SK-N-SH (cell line): ENCODE results near the gene FBP1. TPM values are rescaled to one million over a fixed set of nuclear protein-coding genes. Genes with fewer than 3 reads are reported as not detected.

Source experiments
- CTCF ChIA-PET: fragments of 300-600, 350-600 bp; formaldehyde crosslinking; extraction: SDS; loops from one replicate; lab custom pipeline; 2021; lab: Yijun Ruan, JAX
- POLR2A ChIA-PET: fragments of 350-600 bp; sonication (Branson Sonifier 250); formaldehyde crosslinking; extraction: SDS; loops from one replicate; lab custom pipeline; 2020; ENCODE audit warnings: antibody characterized with exemption, inconsistent platforms; lab: Yijun Ruan, JAX
- DNase-seq: peaks from one replicate; pipeline ENCODE4 v3.0.0; 2012
- H2AFZ ChIP-seq: fragments of 200-600 bp; sonication (generic); 2 replicates; pipeline ENCODE4 v1.8.1; 2016; ENCODE audit warnings: antibody characterized with exemption, mild to moderate bottlenecking, low read depth
- H3F3A ChIP-seq: fragments of 200-600 bp; sonication (generic); replicated peaks from 2 replicates; pipeline ENCODE3; 2016; ENCODE audit warnings: antibody characterized with exemption, mild to moderate bottlenecking; ENCODE audit not compliant: insufficient read depth
- H3K27ac ChIP-seq, 2 experiments: fragments of 200-500 bp in 1 of 2; fragments of 200-600 bp in 1 of 2; sonication (Bioruptor generic) in 1 of 2; sonication (generic), shearing (Covaris generic) in 1 of 2; 2 replicates each; pipeline versions ENCODE4 v1.5.1 to v1.6.1; 2014 to 2016; ENCODE audit warnings: low read depth in 2 of 2, inconsistent platforms in 1 of 2, low read length in 1 of 2, mild to moderate bottlenecking in 1 of 2, mixed read lengths in 1 of 2
- H3K27me3 ChIP-seq: fragments of 200-600 bp; sonication (generic), shearing (Covaris generic); 2 replicates; pipeline ENCODE4 v1.6.1; 2016; ENCODE audit warnings: mixed run types; ENCODE audit not compliant: insufficient read depth
- H3K36me3 ChIP-seq, 2 experiments: fragments of 200-500 bp in 1 of 2; fragments of 200-600 bp in 1 of 2; sonication (Bioruptor generic) in 1 of 2; sonication (generic) in 1 of 2; replicated peaks in 1 of 2; 2 replicates each; pipeline versions ENCODE3 to v1.5.1; 2014 to 2016; ENCODE audit warnings: low read length in 1 of 2, mild to moderate bottlenecking in 1 of 2; ENCODE audit not compliant: insufficient read depth in 2 of 2, control insufficient read depth in 1 of 2
- H3K4me1 ChIP-seq, 2 experiments: fragments of 200-500 bp in 1 of 2; fragments of 200-600 bp in 1 of 2; sonication (Bioruptor generic) in 1 of 2; sonication (generic), shearing (Covaris generic) in 1 of 2; 2 replicates each; pipeline versions ENCODE4 v1.5.1 to v1.6.1; 2014 to 2016; ENCODE audit warnings: low read depth in 1 of 2, low read length in 1 of 2, mixed run types in 1 of 2; ENCODE audit not compliant: insufficient read depth in 2 of 2, control insufficient read depth in 1 of 2
- H3K4me2 ChIP-seq: fragments of 200-600 bp; sonication (generic), shearing (Covaris generic); 2 replicates; pipeline ENCODE4 v1.6.1; 2017; ENCODE audit warnings: mixed run types
- H3K4me3 ChIP-seq, 2 experiments: fragments of 200-500 bp in 1 of 2; fragments of 200-600 bp in 1 of 2; sonication (Bioruptor generic) in 1 of 2; sonication (generic), shearing (Covaris generic) in 1 of 2; 2 replicates each; pipeline versions ENCODE4 v1.5.1 to v1.8.1; 2014 to 2016; ENCODE audit warnings: low read depth in 2 of 2, inconsistent platforms in 1 of 2, low read length in 1 of 2, mild to moderate bottlenecking in 1 of 2, mixed read lengths in 1 of 2, moderate library complexity in 1 of 2
- H3K79me2 ChIP-seq: fragments of 200-600 bp; sonication (generic); 2 replicates; pipeline ENCODE4 v1.8.1; 2017; ENCODE audit warnings: mild to moderate bottlenecking; ENCODE audit not compliant: insufficient read depth
- H3K9ac ChIP-seq: fragments of 200-600 bp; sonication (generic); 2 replicates; pipeline ENCODE4 v1.6.1; 2017; ENCODE audit warnings: mixed run types
- H3K9me2 ChIP-seq: fragments of 200-600 bp; sonication (generic); 2 replicates; pipeline ENCODE4 v1.6.1; 2017; ENCODE audit warnings: mixed run types
- H3K9me3 ChIP-seq: fragments of 200-600 bp; sonication (generic); 2 replicates; pipeline ENCODE4 v1.6.1; 2017; ENCODE audit warnings: mixed run types, mild to moderate bottlenecking, moderate library complexity
- H4K20me1 ChIP-seq: fragments of 200-600 bp; sonication (generic); 2 replicates; pipeline ENCODE4 v1.6.1; 2017; ENCODE audit warnings: mild to moderate bottlenecking, mixed run types; ENCODE audit not compliant: insufficient read depth
- CTCF ChIP-seq: fragments of 200-600 bp; sonication (generic); IDR thresholded peaks from 2 replicates; pipeline ENCODE4 v1.6.1; 2017; ENCODE audit warnings: antibody characterized with exemption, mild to moderate bottlenecking, moderate library complexity
- ELF1 ChIP-seq: IDR thresholded peaks from 2 replicates; pipeline ENCODE4 v1.4.0; 2012
- FOXJ3 ChIP-seq: sonication (generic); formaldehyde crosslinking; IDR thresholded peaks from 2 replicates; pipeline ENCODE4 v1.5.1; 2020; ENCODE audit warnings: mild to moderate bottlenecking, missing genetic modification reagents
- FOXM1 ChIP-seq: IDR thresholded peaks from 2 replicates; pipeline ENCODE4 v1.4.0; 2012; ENCODE audit warnings: low read depth, mild to moderate bottlenecking
- GATA2 ChIP-seq: sonication (generic); formaldehyde crosslinking; IDR thresholded peaks from 2 replicates; pipeline ENCODE4 v1.5.0; 2020; ENCODE audit warnings: mild to moderate bottlenecking, missing genetic modification reagents
- JUND ChIP-seq: IDR thresholded peaks from 2 replicates; pipeline ENCODE4 v1.4.0; 2012
- MEF2A ChIP-seq: IDR thresholded peaks from 2 replicates; pipeline ENCODE4 v1.4.0; 2012; ENCODE audit warnings: low read depth, borderline replicate concordance
- PBX3 ChIP-seq: IDR thresholded peaks from 2 replicates; pipeline ENCODE4; 2012
- POLR2AphosphoS5 ChIP-seq: IDR thresholded peaks from 2 replicates; pipeline ENCODE4 v1.6.1; 2012; ENCODE audit warnings: low read depth, low read length
- RAD21 ChIP-seq: IDR thresholded peaks from 2 replicates; pipeline ENCODE4 v1.6.1; 2012; ENCODE audit warnings: mild to moderate bottlenecking, low read length
- RCOR1 ChIP-seq: fragments of 150-350 bp; IDR thresholded peaks from 2 replicates; pipeline ENCODE4 v1.6.1; 2017; ENCODE audit warnings: antibody characterized with exemption, low read length
- RFX5 ChIP-seq: IDR thresholded peaks from 2 replicates; pipeline ENCODE4 v1.6.1; 2012; ENCODE audit warnings: mild to moderate bottlenecking, improper control_type of control experiment, low read length
- RXRA ChIP-seq: IDR thresholded peaks from 2 replicates; pipeline ENCODE4 v1.4.0; 2012; ENCODE audit warnings: low read depth, mild to moderate bottlenecking, borderline replicate concordance
- SIN3A ChIP-seq: IDR thresholded peaks from 2 replicates; pipeline ENCODE4 v1.6.1; 2012; ENCODE audit warnings: low read depth, mild to moderate bottlenecking, low read length, moderate library complexity, borderline replicate concordance
- SMC3 ChIP-seq: IDR thresholded peaks from 2 replicates; pipeline ENCODE4 v1.6.1; 2012; ENCODE audit warnings: low read depth, low read length, improper control_type of control experiment
- TCF12 ChIP-seq: IDR thresholded peaks from 2 replicates; pipeline ENCODE4 v1.4.0; 2012
- TEAD4 ChIP-seq: IDR thresholded peaks from 2 replicates; pipeline ENCODE4 v1.4.0; 2012; ENCODE audit warnings: mild to moderate bottlenecking, borderline replicate concordance; ENCODE audit not compliant: insufficient read depth
- USF1 ChIP-seq: IDR thresholded peaks from 2 replicates; pipeline ENCODE4 v1.4.0; 2012; ENCODE audit warnings: low read depth, borderline replicate concordance
- WGBS: methylation state at CpG from one replicate; pipeline ENCODE4 v1.1.6; 2017; ENCODE audit warnings: low lambda C conversion rate; 5-methylcytosine and 5-hydroxymethylcytosine counted together
- polyA plus RNA-seq, 3 experiments: library from polyadenylated mRNA; depleted of rRNA; stranded (reverse); fragments of >200 nt; gene quantifications; 2 replicates each; pipeline ENCODE4 v1.2.3, GENCODE V29; 2012

Gene FBP1
- polyA plus RNA-seq, 1 of the 3 experiments (the other 2 are of a cell fraction) = not detected

GRCh38 chr9:94568250-94568889, 70.9 kb downstream of the FBP1 start:
- POLR2A ChIA-PET = no interaction called here

GRCh38 chr9:94567271-94567670, 72.0 kb downstream of the FBP1 start:
- no peak overlapping the region for H3K4me3 ChIP-seq
- H3K9ac ChIP-seq = no peak overlapping the region
- CTCF ChIA-PET = no interaction called here
- POLR2A ChIA-PET = no interaction called here
- no peak overlapping the region for H3K27ac ChIP-seq
- no peaks in the 10 kb centered on the region for H3K79me2 ChIP-seq
- H4K20me1 ChIP-seq = no peaks in the 10 kb centered on the region
- H3F3A ChIP-seq = no peaks in the 10 kb centered on the region
- no peak for TF ChIP-seq TCF12
- no peak for TF ChIP-seq CTCF
- TF ChIP-seq JUND = no peak
- no peak for TF ChIP-seq RCOR1
- no peak for TF ChIP-seq RFX5
- TF ChIP-seq MEF2A = no peak
- no peak for TF ChIP-seq SIN3A
- no peak for TF ChIP-seq ELF1
- no peak for TF ChIP-seq FOXM1
- H3K4me1 ChIP-seq = no peaks in the 10 kb centered on the region; a peak in 1 of 4 replicates
- H3K36me3 ChIP-seq = no peaks in the 10 kb centered on the region
- H3K9me3 ChIP-seq = no peaks in the 10 kb centered on the region
- H3K4me2 ChIP-seq = no peak overlapping the region
- DNase-seq = no peak
- 79% methylated on average over 2 of the region's 2 CpGs for WGBS
- no peaks in the 10 kb centered on the region for H3K9me2 ChIP-seq
- H2AFZ ChIP-seq = no peak overlapping the region
- H3K27me3 ChIP-seq = no peaks in the 10 kb centered on the region; the same call in 1 of the 2 replicates

More at GRCh38 chr9:94568250-94568889, 70.9 kb downstream of the FBP1 start:
- WGBS = 69% methylated on average over 3 of the region's 3 CpGs
- no peak overlapping the region for H3K9ac ChIP-seq
- H4K20me1 ChIP-seq = no peaks in the 10 kb centered on the region
- no peaks in the 10 kb centered on the region; a peak in 1 of 4 replicates for H3K4me1 ChIP-seq
- H3K27ac ChIP-seq = no peak overlapping the region
- no peaks in the 10 kb centered on the region for H3K9me2 ChIP-seq
- CTCF ChIA-PET = interaction anchor here (1.0 to 1.6 kb wide), 2 partner anchors 9 to 21 kb away, joined by 3 read pairs; no protein-coding TSS in a partner anchor
- no peaks in the 10 kb centered on the region for H3K79me2 ChIP-seq
- TF ChIP-seq USF1 = no peak
- TF ChIP-seq TEAD4 = no peak
- no peak for TF ChIP-seq SMC3
- TF ChIP-seq RXRA = no peak
- TF ChIP-seq FOXJ3 = no peak
- TF ChIP-seq POLR2AphosphoS5 = no peak
- no peak for TF ChIP-seq RAD21
- no peak for TF ChIP-seq PBX3
- no peak for TF ChIP-seq GATA2 (CRISPR knock-in tag)
- no peaks in the 10 kb centered on the region for H3K36me3 ChIP-seq
- no peak overlapping the region for H3K4me2 ChIP-seq
- H3K4me3 ChIP-seq = no peak overlapping the region
- H2AFZ ChIP-seq = no peak overlapping the region
- no peak for DNase-seq
- no peaks in the 10 kb centered on the region for H3K9me3 ChIP-seq
- H3F3A ChIP-seq = no peaks in the 10 kb centered on the region
- no peaks in the 10 kb centered on the region; the same call in 1 of the 2 replicates for H3K27me3 ChIP-seq
